Activated T-helper 2 cell treated with anti-CD3 and anti-CD28 coated beads, Interferon-gamma antibody, Interleukin-2, Interleukin-4, amounts not matched to agents 10 μg/mL and 5 μg/mL and 100 μg/mL, durations not matched to agents 14 hours and 24 hours and 36 hours (primary cell): ENCODE data around the gene OARD1. TPM values are rescaled to one million over a fixed set of nuclear protein-coding genes. Genes with fewer than 3 reads are reported as not detected.

Experiments used
- DNase-seq: peaks from one replicate; pipeline ENCODE4 v3.0.0; 2021; ENCODE audit warnings: low spot score
- H3K27ac Mint-ChIP-seq: one replicate; pipeline ENCODE4 v1.8.0; 2021; ENCODE audit warnings: mixed read lengths
- H3K27me3 Mint-ChIP-seq: one replicate; pipeline ENCODE4 v1.8.0; 2021; ENCODE audit warnings: low read depth, mixed read lengths
- H3K36me3 Mint-ChIP-seq: one replicate; pipeline ENCODE4 v1.8.0; 2021; ENCODE audit warnings: low read depth, mixed read lengths
- H3K4me1 Mint-ChIP-seq: one replicate; pipeline ENCODE4 v1.8.0; 2021; ENCODE audit warnings: low read depth, mixed read lengths
- H3K4me3 Mint-ChIP-seq: one replicate; pipeline ENCODE4 v1.8.0; 2021; ENCODE audit warnings: low read depth, mild to moderate bottlenecking, moderate library complexity, mixed read lengths
- H3K9me3 Mint-ChIP-seq: one replicate; pipeline ENCODE4 v1.8.0; 2021; ENCODE audit warnings: mixed read lengths
- intact Hi-C: fragments of 100-400 bp; cut with micrococcal nuclease; formaldehyde crosslinking; loops from one replicate; pipeline ENCODE4 v1.15.1; 2023
- total RNA-seq: library from RNA; stranded (reverse); gene quantifications from 2 replicates; pipeline ENCODE4 v1.2.3, GENCODE V29; 2022

The OARD1 gene
- total RNA-seq, 1 donor from 2014 or later = 28.0 TPM

DNA sequence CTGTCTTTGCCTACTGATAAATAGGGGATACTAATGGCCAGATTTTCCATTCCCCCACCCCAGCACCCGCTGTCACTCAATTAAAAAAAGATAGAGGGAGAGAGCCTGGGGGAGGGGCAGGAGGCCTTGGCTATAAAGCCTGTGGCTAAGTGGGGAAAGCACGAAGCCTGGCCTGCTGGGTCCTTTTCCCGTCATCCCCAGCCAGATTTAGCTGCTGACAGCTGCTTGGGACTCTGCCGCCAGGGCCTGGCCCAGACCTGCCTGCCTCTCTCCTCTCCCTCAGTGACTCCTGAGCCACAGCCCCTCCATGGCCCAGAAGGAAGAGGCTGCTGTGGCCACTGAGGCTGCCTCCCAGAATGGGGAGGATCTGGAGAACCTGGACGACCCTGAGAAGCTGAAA is 19.1 kb downstream of the OARD1 start, which contains the start of gene APOBEC2:
TSS of gene APOBEC2 (plus strand) at position 162 of the 400 bp plus-strand sequence. CDS start at position 308, 146 bp downstream.
- DNase-seq = no peak
- H3K9me3 Mint-ChIP-seq = peaks cover 3% of the 10 kb centered on the region
- H3K27ac Mint-ChIP-seq = peak within 1 kb of the TSS; percentile 78
- H3K4me3 Mint-ChIP-seq = no peak within 1 kb of the TSS
- H3K36me3 Mint-ChIP-seq = peaks cover 9% of the 10 kb centered on the region
- H3K4me1 Mint-ChIP-seq = peaks cover 12% of the 10 kb centered on the region
- no peaks in the 10 kb centered on the region for H3K27me3 Mint-ChIP-seq
- intact Hi-C loops = no loop called here

DNA sequence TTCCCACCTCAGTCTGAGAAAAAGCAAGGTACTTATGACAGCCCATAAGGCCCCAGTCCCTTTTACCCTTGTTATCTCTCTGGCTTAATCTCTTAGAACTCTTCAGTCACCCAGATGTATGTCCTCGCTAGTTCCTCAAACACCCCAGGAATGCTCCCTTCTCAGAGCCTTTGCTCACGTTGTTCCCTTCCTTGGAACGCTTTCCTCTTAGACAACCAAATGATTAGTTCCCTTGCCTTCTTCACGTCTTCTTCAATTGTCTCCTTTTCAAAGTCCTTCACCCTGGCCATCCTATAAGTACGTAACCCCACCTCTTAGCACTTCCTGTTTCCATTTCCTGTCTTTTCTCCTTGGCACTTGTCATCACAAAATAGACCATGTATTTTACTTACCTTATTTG is 20.3 kb downstream of the OARD1 start:
- intact Hi-C loops = no loop called here
- Mint-ChIP-seq H3K4me3 (no peak overlapping the region), H3K9me3 (peaks cover 3% of the 10 kb centered on the region), H3K27me3 (no peaks in the 10 kb centered on the region), H3K4me1 (peaks cover 12% of the 10 kb centered on the region), H3K36me3 (peaks cover 9% of the 10 kb centered on the region), H3K27ac (peak overlapping the region; percentile 78)
- DNase-seq = no peak

DNA sequence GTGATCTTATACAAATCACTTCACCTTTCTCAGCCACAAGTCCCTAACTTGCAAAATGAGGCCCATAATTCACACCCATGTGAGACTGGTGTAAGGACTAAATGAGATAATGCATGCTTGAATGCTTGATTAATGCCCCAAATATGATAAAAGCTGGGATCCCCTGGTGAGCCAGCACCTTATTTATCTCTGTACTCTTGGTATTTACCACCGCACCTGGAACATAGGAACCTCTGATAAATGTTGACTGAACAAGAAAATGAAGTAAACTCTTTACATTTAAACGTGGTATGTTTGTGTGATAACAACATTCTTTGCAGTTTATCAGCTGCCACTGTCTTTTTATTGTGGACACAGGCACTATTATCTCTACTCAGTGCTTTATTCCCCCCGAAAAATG is 21.6 kb downstream of the OARD1 start:
- no peak overlapping the region for H3K27ac Mint-ChIP-seq
- DNase-seq = no peak
- H3K4me3 Mint-ChIP-seq = no peak overlapping the region
- H3K36me3 Mint-ChIP-seq = peaks cover 9% of the 10 kb centered on the region
- peaks cover 12% of the 10 kb centered on the region for H3K4me1 Mint-ChIP-seq
- intact Hi-C loops = no loop called here
- peaks cover 3% of the 10 kb centered on the region for H3K9me3 Mint-ChIP-seq
- H3K27me3 Mint-ChIP-seq = no peaks in the 10 kb centered on the region

DNA sequence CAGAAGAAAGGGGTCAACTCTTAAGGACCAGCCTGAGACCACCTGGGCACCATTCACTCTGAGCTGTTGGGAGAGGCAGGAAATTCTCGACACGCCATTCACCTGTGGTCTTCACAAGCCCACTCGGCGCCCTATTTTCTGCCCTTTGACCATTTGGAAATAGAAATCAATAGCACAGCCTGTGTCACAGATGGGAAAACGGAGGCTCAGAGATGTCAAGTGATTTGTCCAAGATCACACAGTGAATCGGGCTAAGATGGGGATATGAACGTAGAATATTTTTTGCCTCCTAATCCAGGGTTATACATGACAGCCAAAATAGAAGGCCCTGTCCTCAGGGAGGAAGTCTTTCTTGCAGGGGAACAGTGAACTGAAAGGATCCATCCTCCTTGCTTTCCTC is 22.2 kb downstream of the OARD1 start:
- Mint-ChIP-seq H3K4me3 (no peak overlapping the region), H3K9me3 (peaks cover 3% of the 10 kb centered on the region), H3K27me3 (no peaks in the 10 kb centered on the region), H3K4me1 (peaks cover 12% of the 10 kb centered on the region), H3K27ac (no peak overlapping the region), H3K36me3 (peaks cover 9% of the 10 kb centered on the region)
- DNase-seq = no peak
- intact Hi-C loops = no loop called here

DNA sequence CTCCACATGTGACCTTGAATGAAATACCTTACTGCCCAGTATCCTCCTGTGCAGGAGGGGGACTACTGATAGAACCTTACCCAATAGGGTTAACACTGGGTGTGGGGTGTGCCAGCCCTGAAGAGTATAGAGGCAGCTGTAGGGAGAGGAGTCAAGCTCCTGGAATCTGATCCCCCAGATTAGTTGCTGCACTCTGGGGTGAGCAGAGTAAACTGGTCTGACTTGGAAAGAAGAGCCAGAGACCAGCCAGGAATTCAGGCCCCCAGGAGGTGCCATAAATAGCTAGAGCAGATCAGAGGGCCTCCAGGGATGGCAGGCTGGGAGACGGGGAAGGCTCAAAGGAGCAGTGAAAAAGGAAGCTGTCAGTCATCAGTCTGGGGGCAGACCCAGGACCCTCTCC is 22.6 kb downstream of the OARD1 start:
- no peaks in the 10 kb centered on the region for H3K27me3 Mint-ChIP-seq
- DNase-seq = no peak
- no peak overlapping the region for H3K27ac Mint-ChIP-seq
- peaks cover 12% of the 10 kb centered on the region for H3K4me1 Mint-ChIP-seq
- H3K36me3 Mint-ChIP-seq = peaks cover 9% of the 10 kb centered on the region
- H3K4me3 Mint-ChIP-seq = no peak overlapping the region
- intact Hi-C loops = no loop called here
- H3K9me3 Mint-ChIP-seq = peaks cover 3% of the 10 kb centered on the region

DNA sequence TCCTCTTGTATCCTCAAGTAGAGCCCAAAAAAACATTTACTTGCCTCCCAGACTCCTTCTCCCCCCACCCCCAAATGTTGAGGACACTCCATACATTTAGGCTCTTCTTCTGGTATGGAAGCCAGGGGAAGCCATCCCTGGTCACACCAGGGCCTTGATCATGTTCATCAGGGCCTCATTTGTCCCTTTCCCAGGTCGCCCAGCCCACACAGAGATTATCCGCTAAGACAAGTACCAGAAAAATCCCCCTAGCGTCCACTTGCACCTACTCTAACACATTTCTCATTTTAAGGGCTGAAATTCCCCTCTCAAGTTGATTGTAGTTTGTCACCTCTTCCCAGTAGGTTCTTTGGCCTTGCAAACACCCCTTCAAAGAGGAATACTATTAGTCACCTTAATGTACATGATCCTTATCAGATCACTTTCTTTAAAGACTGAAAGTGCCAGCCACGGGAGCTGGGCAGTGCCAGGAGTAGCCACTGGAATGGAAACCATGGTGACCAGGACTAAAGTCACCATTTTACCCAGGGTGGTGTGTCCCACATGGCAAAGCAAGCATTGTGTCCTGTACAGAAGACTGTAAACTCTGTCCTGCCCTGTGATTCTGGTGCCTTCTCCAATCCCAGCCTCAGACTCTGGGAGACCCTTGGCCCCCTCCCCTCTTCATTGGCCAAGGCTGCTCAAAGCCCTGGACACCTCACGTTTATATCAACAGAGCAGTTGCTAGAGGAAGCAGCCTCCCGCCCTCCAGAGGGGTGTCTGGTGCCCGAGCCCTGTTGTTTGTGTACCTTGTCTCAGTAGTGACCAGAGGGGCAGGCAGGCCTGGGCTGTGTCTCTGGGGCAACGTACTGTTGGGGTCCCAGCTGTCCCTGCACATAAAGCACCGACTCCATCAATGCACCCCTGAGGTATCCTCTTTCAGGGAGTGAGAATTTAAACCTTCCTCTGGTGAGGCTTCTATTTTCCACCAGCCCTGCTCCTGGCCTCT is 24.1 kb downstream of the OARD1 start:
- Mint-ChIP-seq H3K4me1 (peaks cover 12% of the 10 kb centered on the region), H3K4me3 (no peak overlapping the region), H3K27ac (no peak overlapping the region), H3K27me3 (no peaks in the 10 kb centered on the region), H3K36me3 (peaks cover 9% of the 10 kb centered on the region), H3K9me3 (peaks cover 3% of the 10 kb centered on the region)
- DNase-seq = no peak
- intact Hi-C loops = no loop called here

DNA sequence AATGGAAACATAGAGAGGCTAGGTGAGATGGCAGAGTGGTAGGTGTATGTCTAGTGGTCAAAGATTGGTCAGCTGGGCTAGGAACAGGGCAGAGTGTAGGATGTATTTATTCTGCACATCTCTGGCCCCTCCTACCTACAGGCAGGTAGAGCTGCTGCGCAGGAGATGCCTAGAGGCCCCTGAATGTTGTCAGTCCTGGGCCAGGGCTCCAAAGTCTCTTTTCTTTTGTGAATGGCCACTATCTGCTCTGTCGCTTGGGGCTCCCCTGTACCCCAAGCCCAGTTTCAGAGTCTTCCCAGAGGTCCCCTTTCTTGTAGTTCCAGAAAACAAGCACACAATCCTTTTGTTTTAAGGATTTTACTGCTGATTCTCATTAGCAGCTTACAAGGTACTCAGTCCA is 24.9 kb downstream of the OARD1 start:
- peaks cover 9% of the 10 kb centered on the region for H3K36me3 Mint-ChIP-seq
- peaks cover 7% of the 10 kb centered on the region for H3K4me1 Mint-ChIP-seq
- no peak overlapping the region for H3K4me3 Mint-ChIP-seq
- no peak overlapping the region for H3K27ac Mint-ChIP-seq
- intact Hi-C loops = no loop called here
- no peaks in the 10 kb centered on the region for H3K27me3 Mint-ChIP-seq
- no peak for DNase-seq
- H3K9me3 Mint-ChIP-seq = peaks cover 3% of the 10 kb centered on the region

DNA sequence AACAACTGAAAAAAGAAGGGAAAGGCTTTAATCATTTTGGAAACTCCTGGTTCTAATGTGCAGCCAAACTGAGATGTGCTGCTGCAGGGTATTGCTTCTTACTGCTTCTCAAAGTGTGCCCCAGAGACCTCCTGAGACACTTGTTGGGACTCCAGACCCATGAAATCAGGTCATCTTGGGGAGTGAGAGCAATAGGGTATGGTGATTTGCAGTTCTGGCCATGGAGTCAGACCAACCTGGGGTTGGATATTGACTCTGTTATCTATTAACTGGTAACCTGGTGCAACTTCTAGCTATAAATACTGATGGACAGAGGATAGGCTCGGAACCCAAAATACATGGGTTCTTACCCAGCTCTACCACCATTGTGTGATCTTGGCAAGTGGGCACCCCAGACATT is 26.1 kb downstream of the OARD1 start:
- no peak for DNase-seq
- Mint-ChIP-seq H3K4me3 (no peak overlapping the region), H3K36me3 (no peaks in the 10 kb centered on the region), H3K27me3 (no peaks in the 10 kb centered on the region), H3K4me1 (no peaks in the 10 kb centered on the region), H3K9me3 (no peaks in the 10 kb centered on the region), H3K27ac (no peak overlapping the region)
- intact Hi-C loops = no loop called here

DNA sequence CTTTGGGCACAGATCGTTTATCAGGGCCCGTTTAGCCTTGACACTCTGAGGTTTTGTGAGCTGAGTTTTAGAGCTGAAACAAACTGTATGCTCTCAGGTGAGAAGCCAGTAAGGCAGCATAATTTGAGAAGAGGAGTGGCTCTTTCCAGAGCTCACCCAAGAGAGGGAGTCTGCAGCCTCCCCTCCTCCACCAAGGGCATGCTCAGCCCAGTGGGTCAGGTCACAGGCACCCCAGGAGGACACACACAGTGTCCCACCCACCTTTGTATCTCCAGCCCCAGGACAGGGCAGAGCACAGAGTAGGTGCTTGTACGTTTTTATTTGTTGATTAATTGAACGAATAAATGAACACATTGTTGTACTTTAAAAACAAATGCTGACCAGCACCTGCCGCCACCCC is 26.5 kb downstream of the OARD1 start:
- intact Hi-C loops = no loop called here
- no peak for DNase-seq

DNA sequence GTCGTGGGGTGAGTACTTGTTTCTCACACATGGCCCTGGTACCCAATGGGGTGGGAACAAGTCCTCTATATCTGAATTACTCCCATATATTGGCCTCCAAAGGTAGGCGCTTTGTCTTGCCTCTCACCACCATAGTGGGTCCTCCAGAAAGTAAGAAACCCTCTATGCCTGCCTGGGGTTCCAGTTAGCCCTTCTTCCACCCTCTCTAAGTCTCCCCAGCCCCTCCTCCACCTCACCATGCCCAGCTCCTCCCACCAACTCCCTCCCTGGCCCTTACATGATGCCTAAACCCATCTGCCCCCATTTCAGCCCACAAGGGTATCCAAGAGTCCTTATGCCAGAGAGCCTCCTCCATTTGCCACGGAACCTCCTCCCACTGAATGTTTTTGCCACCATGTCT is 29.0 kb downstream of the OARD1 start:
- Mint-ChIP-seq H3K36me3 (no peaks in the 10 kb centered on the region), H3K27ac (no peak overlapping the region), H3K4me1 (peaks cover 11% of the 10 kb centered on the region), H3K9me3 (no peaks in the 10 kb centered on the region), H3K4me3 (no peak overlapping the region), H3K27me3 (no peaks in the 10 kb centered on the region)
- DNase-seq = no peak
- intact Hi-C loops = no loop called here

More for the DNA sequence above, 26.5 kb downstream of the OARD1 start:
- H3K27me3 Mint-ChIP-seq = no peaks in the 10 kb centered on the region
- no peak overlapping the region for H3K4me3 Mint-ChIP-seq
- H3K36me3 Mint-ChIP-seq = no peaks in the 10 kb centered on the region
- H3K4me1 Mint-ChIP-seq = peaks cover 3% of the 10 kb centered on the region
- H3K9me3 Mint-ChIP-seq = no peaks in the 10 kb centered on the region
- no peak overlapping the region for H3K27ac Mint-ChIP-seq

DNA sequence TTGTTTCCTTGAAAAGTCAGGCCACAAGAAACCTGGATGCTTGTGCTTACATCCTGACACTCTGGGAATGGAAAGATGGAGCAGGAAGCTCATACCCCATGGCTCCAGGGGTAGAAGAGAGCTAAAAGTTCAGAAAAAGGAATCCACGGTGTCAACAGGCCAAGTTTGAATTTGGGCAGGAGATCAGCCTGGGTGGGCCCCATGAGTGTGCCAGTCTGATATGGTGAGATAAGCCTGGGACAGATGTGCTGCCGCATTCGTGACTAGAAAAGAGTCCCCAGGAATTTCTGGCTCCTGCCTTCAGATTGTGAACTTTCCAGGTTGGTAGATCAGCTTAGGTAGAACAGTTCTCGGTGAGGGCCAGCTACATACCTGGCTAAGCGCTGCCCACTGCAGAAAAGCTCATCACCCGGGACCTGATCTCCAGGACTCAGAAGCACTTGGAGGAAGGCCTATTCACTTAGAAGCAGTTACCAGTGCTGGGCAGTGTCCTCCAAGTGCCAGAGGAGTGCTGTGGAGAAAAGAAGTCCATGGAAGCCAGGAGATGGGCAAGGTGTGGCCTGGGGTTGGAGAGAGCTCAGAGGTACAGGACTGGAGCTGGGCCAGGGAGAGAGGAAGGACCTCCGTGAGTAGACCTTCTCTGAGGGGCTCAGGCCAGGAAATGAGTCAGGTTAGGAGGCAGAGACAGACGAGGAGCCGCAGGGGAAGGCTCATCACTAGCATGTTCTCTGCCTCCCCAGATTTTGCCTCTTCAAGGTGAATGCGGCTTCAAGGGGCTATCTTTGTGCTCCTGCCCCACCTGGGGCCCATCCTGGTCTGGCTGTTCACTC is 29.7 kb downstream of the OARD1 start, which contains the start of gene TSPO2:
TSS of gene TSPO2 (plus strand) at position 242 of the 830 bp plus-strand sequence. CDS start at position 761, 519 bp downstream.
- Mint-ChIP-seq H3K36me3 (no peaks in the 10 kb centered on the region), H3K4me3 (no peak within 1 kb of the TSS), H3K4me1 (peaks cover 11% of the 10 kb centered on the region), H3K27ac (no peak within 1 kb of the TSS), H3K27me3 (no peaks in the 10 kb centered on the region), H3K9me3 (no peaks in the 10 kb centered on the region)
- DNase-seq = no peak
- intact Hi-C loops = no loop called here

DNA sequence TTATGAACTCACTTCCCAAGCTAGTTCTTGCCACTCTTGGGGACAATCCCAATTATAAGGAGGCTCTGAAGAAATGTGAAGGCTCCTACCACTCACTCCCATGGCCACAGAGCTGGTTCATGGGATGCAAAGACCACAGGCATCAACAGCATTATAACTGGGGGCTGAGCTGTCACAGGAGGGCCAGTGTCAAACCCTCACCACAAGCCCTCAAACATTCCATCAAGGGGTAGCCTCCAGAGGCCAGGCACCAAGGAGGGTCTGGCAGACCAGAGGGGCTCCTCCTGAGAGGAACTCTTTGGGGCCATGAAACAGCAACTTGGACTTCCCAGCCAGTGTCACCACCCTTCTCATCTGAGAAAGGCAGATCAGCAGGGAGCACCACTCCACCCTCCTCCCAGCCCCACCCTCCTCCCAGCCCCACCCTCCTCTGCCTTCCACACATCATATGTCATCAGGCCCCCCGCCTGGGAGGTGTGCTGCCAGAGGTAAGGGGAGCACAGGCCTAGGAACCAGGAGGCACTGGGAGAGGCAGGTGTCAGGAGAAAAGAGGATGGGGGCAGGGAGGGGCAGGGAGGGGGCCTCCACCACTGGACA is 31.1 kb downstream of the OARD1 start:
- no peak overlapping the region for H3K27ac Mint-ChIP-seq

More for the DNA sequence above, 31.1 kb downstream of the OARD1 start:
- no peaks in the 10 kb centered on the region for H3K36me3 Mint-ChIP-seq
- H3K9me3 Mint-ChIP-seq = no peaks in the 10 kb centered on the region
- H3K4me1 Mint-ChIP-seq = peaks cover 11% of the 10 kb centered on the region
- no peak overlapping the region for H3K4me3 Mint-ChIP-seq
- no peak for DNase-seq
- H3K27me3 Mint-ChIP-seq = no peaks in the 10 kb centered on the region
- intact Hi-C loops = no loop called here
